Mesodermal cell (in vitro differentiated cells): ENCODE results near the gene METTL3.

ENCODE experiments used
- H3K27ac ChIP-seq: 2 replicates; pipeline ENCODE4 v1.7.0; 2013; ENCODE audit warnings: mild to moderate bottlenecking, low read depth, low read length, moderate library complexity; ENCODE audit not compliant: severe bottlenecking
- H3K36me3 ChIP-seq: 2 replicates; pipeline ENCODE4 v1.7.1; 2013; ENCODE audit warnings: mild to moderate bottlenecking, low read length, moderate library complexity; ENCODE audit not compliant: control insufficient read depth, insufficient read depth
- H3K4me1 ChIP-seq: one replicate; pipeline ENCODE4 v1.7.1; 2013; ENCODE audit warnings: mild to moderate bottlenecking, low read length; ENCODE audit not compliant: insufficient read depth, control insufficient read depth, poor library complexity, severe bottlenecking
- H3K4me3 ChIP-seq: 2 replicates; pipeline ENCODE4 v1.7.0; 2013; ENCODE audit warnings: low read length, control low read depth, mild to moderate bottlenecking; ENCODE audit not compliant: insufficient read depth, poor library complexity, severe bottlenecking; ENCODE audit errors: extremely low read depth
- H3K9me3 ChIP-seq: 2 replicates; pipeline ENCODE4 v1.7.1; 2013; ENCODE audit warnings: mild to moderate bottlenecking, low read length, moderate library complexity; ENCODE audit not compliant: control insufficient read depth
- WGBS, 2 experiments: methylation state at CpG; one replicate each; pipeline ENCODE4 v1.1.5; 2013; ENCODE audit warnings: missing lambda C conversion rate in 2 of 2; ENCODE audit not compliant: insufficient coverage in 2 of 2; 5-methylcytosine and 5-hydroxymethylcytosine counted together

METTL3 gene

DNA sequence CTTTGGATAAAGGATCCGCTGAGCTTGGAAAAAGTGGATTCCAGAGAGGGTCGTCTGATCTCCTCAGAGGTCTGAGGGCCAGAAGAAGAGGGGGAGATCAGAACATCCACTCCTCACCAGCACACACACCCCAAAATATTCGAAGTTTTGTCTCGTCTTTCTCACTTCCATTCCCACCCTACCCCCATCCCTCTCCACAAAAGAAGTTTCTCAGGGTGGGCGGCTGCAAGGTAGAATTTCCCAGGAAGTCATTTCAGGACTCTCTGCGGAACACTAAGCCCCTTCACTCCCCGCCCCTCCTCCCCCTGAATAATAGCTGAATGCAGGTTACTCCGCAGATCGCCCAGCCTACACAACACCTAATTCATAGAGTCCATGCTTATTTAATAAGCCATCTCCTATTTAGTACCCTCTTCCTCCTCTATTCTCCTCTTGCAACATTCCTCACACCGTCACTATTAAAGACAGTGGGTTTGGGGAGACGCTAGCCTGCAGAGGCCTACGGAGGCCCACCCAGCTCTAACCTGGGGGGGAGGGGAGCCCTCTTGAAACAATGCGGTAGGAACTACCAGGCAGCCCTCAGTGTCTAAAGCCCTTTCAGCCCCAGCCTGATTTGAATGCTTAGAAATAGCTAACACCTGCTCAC lies 15.7 kb upstream of the METTL3 start:
- peak overlapping the region; percentile 77 for H3K27ac ChIP-seq
- H3K4me3 ChIP-seq = peak overlapping the region; percentile 71
- WGBS, 2 experiments = 1 to 9% methylated on average over 8 to 11 of the region's 13 CpGs
- H3K9me3 ChIP-seq = no peaks in the 10 kb centered on the region
- H3K4me1 ChIP-seq = peaks cover 16% of the 10 kb centered on the region
- H3K36me3 ChIP-seq = peaks cover 29% of the 10 kb centered on the region

DNA sequence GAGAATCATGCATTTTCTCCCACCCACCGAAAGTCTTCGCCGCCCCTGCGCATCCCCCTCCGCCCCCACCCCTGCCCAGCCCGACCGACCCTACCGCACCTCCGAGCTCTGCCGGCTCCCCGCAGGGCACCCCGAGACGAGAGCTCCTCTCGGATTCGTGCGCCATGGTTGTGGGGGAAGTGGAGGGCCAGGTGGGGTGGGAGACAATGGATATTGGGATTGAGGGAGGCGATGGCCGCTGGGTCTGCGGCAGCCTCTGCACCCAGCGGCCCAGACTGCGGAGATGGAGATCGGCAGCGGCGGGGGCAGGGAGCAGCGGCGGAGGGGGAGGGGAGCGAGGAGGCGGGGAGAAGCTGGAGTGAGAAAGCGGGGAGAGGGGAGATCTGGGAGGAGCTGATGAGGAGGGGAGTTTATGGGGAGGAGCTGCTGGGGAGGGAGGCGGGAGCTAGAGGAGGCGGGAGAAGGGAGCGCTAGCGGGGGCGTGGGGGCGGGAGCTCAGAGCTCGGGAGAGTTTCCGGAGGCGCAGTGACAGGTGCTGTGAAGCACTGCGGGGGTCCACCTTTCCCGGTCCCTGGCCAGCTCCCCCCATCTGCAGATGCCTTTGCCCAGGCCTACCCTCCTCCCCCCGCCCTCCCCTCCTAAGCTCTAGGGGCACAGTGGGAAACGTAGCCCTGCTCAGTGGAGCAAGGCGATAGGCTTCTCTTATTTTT lies 15.0 kb upstream of the METTL3 start, which contains the start of gene SALL2:
SALL2 (minus strand) TSS at position 385 of the 710 bp plus-strand sequence; CDS start at position 166, 219 bp downstream.
- WGBS, 2 experiments = 0 to 2% methylated on average over 18 to 22 of the region's 43 CpGs
- peaks cover 16% of the 10 kb centered on the region for H3K4me1 ChIP-seq
- no peaks in the 10 kb centered on the region for H3K9me3 ChIP-seq
- H3K4me3 ChIP-seq = peak within 1 kb of the TSS; percentile 71
- H3K27ac ChIP-seq = peak within 1 kb of the TSS; percentile 77
- peaks cover 32% of the 10 kb centered on the region for H3K36me3 ChIP-seq

DNA sequence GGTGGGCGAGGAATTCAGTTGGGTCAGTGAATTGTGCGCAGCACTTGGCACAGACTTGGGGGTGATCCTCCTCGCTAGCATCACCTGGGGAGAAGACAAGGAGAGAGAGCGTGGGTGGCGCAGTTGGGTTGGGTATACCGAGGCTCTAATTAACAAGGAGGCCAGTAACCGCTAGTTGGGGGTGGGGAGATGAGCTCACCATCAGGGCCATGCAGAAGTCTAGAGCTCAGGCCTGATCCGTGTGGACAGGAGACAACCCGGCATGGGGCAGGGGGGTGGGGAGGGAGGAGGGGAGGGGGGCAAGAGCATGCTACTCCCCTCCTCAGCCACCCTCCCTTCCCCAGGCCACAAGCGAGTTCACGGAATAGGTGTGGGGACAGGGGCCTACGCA lies 14.4 kb upstream of the METTL3 start:
- Histone ChIP-seq H3K9me3 (no peaks in the 10 kb centered on the region), H3K27ac (peak overlapping the region; percentile 77), H3K4me1 (peaks cover 16% of the 10 kb centered on the region), H3K36me3 (peaks cover 32% of the 10 kb centered on the region), H3K4me3 (peak overlapping the region; percentile 71)
- WGBS, 2 experiments = 15 to 42% methylated on average over 3 to 5 of the region's 12 CpGs

DNA sequence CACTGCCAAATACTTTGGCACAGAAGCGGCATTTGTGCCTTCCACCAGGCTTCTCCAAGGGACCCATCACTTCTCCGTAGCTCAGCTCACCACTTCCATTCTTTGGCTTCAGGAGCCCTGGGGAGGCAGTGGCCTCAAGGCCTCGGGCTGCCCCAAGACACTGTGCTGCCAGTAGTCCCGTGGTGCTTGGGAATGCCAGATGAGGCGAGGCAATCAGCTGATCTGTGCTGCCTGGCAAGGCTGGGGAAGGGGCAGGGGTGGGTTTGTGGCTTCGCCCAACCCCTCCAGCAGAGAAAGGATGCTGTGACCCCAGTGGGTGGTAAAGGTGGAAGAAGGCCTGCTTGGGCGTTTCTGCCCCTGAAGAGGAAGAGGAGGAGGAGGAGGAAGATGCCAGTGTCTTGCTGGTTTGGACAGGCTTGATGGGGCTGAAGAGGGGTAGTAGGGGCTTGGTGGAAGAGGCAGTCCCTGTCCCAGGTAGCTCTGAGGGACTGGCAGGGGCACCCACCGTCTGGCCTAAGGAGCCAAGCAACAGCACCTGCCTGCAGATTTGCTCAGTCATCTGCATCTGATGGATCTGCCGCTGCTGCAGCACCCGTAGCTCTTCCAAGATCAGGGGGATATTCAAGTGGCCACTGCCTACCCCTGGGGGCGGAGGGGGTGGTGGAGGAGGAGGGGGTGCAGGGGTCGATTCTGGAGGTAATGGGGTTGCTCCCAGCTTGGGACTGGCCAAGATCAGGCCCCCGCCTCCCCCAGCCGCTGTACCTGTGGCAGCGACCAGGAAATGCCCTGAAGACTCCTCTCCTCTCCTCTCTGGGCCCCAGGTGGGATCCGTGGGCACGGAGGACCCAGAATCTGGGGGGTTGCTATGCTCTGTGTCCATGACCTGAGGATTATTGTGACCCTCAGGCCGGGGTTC lies 13.7 kb upstream of the METTL3 start:
- no peak overlapping the region for H3K27ac ChIP-seq
- H3K36me3 ChIP-seq = peaks cover 32% of the 10 kb centered on the region
- peaks cover 16% of the 10 kb centered on the region for H3K4me1 ChIP-seq
- WGBS, 2 experiments = 76 to 91% methylated on average over 6 to 11 of the region's 18 CpGs
- H3K4me3 ChIP-seq = peak overlapping the region; percentile 71
- H3K9me3 ChIP-seq = no peaks in the 10 kb centered on the region

DNA sequence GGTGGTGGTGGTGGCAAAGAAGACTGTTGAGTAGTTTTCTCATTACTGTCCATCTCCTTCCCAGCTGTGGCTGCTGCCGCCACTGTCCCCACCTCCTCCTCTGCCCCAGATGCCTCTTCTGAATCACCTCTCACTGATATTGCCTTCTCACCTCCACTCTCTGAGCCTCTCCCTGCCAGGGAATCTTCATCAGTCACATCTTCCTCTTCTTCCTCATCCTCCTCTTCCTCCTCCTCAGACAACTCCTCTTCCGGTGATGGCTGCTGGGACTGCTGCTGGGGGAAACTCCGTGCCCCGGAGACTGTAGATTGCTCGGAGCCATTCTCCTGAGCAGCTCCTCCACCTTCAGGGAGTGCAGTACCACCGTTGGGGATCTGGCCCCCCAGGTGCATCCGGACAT lies 12.1 kb upstream of the METTL3 start:
- Histone ChIP-seq H3K4me3 (no peak overlapping the region), H3K9me3 (no peaks in the 10 kb centered on the region), H3K27ac (no peak overlapping the region), H3K4me1 (peaks cover 11% of the 10 kb centered on the region), H3K36me3 (peaks cover 32% of the 10 kb centered on the region)
- WGBS, 2 experiments = 90 to 96% methylated on average over 5 of the region's 7 CpGs

DNA sequence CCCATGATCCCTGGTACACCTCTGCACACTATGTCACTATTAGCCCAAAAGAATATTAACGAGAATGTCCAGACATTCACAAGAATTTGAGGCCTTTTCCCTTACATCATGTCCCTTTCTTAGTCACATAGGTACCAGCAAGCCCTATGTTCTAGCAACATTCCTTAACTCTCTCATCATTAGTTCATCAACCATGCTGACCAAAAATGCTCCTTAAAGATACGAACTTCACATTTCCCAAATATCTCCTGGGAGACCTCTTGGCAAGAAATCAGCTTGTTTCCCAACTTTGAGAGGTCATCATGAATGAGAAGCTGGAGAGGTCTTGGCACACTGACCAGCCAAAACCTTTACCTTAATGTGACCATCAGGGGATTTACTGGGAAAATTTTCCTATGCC lies 10.4 kb upstream of the METTL3 start:
- WGBS, 2 experiments = 82 to 92% methylated on average over 1 to 2 of the region's 2 CpGs
- Histone ChIP-seq H3K36me3 (peaks cover 32% of the 10 kb centered on the region), H3K9me3 (no peaks in the 10 kb centered on the region), H3K4me1 (peaks cover 3% of the 10 kb centered on the region), H3K4me3 (no peak overlapping the region), H3K27ac (no peak overlapping the region)

DNA sequence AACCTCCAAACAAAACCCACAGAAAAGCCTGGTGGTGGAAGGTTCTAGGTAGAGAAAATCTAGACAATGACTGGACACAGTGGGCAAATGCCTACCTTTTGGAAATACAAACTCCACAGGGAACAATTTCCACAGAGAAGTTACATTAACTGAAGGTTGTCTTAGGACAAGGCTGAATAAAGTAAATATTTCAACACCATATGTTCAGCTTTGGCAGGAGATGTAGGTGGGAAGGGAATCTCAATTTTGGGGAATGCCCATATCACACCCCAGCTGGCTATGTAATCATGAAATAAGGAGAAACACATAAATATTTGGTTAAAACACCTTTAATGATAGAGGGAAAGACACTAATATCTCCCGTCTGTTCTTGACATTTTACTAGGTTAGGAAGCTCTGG lies 9.6 kb upstream of the METTL3 start:
- H3K4me3 ChIP-seq = no peak overlapping the region
- 100% methylated on average over 1 of the region's 1 CpG for WGBS, 2 experiments

DNA sequence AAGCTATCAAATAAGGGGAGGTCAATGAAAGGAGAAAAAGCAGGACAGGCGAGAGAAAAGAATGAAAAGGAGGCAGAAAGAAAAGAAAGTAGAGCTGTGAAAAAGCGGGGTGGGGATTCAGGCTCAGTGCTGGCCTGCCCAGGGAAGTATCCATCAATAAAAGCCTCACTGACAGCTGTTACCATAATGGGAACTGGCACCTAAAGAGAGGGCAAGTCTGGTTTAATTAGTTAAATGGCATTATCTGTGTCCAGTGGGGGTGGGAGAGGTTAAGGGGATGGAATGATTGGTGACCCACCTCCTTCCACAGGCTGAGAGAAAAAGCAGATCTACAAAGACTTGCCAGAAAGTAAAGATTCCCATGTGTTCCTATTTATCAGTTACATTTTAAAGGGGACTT lies 7.6 kb upstream of the METTL3 start:
- Histone ChIP-seq H3K4me1 (no peaks in the 10 kb centered on the region), H3K27ac (no peak overlapping the region), H3K9me3 (no peaks in the 10 kb centered on the region), H3K36me3 (peaks cover 15% of the 10 kb centered on the region), H3K4me3 (no peak overlapping the region)
- WGBS, 2 experiments = 83 to 93% methylated on average over 2 of the region's 2 CpGs

More for the DNA sequence above, 9.6 kb upstream of the METTL3 start:
- no peak overlapping the region for H3K27ac ChIP-seq
- H3K9me3 ChIP-seq = no peaks in the 10 kb centered on the region
- H3K36me3 ChIP-seq = peaks cover 32% of the 10 kb centered on the region
- peaks cover 3% of the 10 kb centered on the region for H3K4me1 ChIP-seq

DNA sequence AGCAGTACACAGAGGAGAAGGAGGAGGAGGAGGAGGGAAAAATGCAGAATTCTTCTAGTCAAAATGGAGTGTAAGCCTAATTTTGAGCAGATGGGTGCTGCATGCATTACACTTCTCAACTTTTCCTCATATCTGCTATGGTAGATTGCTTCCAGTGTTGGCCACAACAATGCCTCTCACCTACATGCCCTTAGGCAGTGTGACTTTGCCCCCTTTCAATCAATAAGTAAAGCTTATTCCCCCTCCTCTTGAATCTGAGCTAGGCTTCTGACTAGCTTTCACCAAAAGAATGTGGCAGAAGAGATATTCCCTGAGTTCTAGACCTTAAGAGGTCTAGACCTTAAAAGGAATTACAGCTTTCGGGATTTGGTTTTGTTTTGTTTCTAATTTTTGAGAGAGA lies 3.2 kb upstream of the METTL3 start:
- H3K9me3 ChIP-seq = peaks cover 3% of the 10 kb centered on the region
- H3K27ac ChIP-seq = no peak overlapping the region
- peaks cover 2% of the 10 kb centered on the region for H3K36me3 ChIP-seq
- H3K4me1 ChIP-seq = peaks cover 7% of the 10 kb centered on the region
- 88% methylated on average over 1 of the region's 1 CpG; no CpG with 5 or more reads in 1 of the 2 experiments for WGBS, 2 experiments
- H3K4me3 ChIP-seq = no peak overlapping the region

DNA sequence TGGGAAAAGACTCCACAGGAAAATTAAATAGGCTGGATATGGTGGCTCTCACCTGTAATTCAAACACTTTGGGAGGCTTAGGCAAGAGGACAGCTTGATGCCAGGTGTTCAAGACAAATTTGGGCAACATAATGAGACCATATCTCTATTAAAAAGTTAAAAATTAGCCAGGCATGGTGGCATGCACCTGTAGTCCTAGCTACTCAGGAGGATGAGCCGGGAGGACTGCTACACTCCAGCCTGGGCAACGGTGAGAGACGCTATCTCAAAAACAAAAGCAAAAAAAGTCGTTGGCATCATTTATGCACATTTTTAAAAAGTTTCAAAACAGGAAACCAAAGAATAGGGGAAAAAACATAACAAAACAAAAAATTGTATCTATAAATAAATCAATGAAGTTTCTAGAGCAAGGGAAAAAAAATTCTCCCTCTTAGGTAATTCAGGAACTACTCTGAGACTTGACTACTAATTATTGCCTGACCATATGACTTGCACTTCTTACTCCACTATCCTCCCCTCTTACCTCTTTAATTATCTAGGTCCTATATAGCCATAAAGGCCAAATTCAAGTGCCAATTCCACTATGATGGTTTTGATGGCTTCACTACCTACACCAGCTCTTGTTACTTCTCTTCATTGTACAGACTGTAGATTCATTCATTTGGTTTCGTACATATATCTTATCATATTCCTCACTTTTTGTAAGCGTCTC lies 1.6 kb downstream of the METTL3 start:
- peak overlapping the region; percentile 96 for H3K4me3 ChIP-seq
- peaks cover 3% of the 10 kb centered on the region for H3K9me3 ChIP-seq
- H3K27ac ChIP-seq = no peak overlapping the region
- H3K36me3 ChIP-seq = peaks cover 41% of the 10 kb centered on the region
- H3K4me1 ChIP-seq = peaks cover 10% of the 10 kb centered on the region
- 94 to 100% methylated on average over 2 to 3 of the region's 6 CpGs for WGBS, 2 experiments
